K562 (cell line): Measurements from ENCODE around the gene TUBA1B. TPM values are rescaled to one million over a fixed set of nuclear protein-coding genes. Genes with fewer than 3 reads are reported as not detected.

Experiments
- ATAC-seq: fragments of 200-7000 bp; cut with Tn5 transposase; 3 replicates; pipeline ENCODE4 v1.9.1; 2020; ENCODE audit warnings: moderate library complexity
- BruUV-seq: library from RNA; stranded (reverse); fragments of 400-500 nt; replicated peaks from 2 replicates; lab custom pipeline; 2021; lab: Mats Ljungman, UMichigan
- CTCF ChIA-PET: fragments of 300-600 bp; formaldehyde crosslinking; extraction: SDS; loops from one replicate; lab custom pipeline; 2021; ENCODE audit warnings: low intra/inter-chr PET ratio; lab: Yijun Ruan, JAX
- POLR2A ChIA-PET: fragments of 300-600, 350-650 bp; sonication (Branson Sonifier 250); formaldehyde crosslinking; extraction: SDS; loops from one replicate; lab custom pipeline; 2021; ENCODE audit warnings: antibody characterized with exemption, inconsistent platforms; lab: Yijun Ruan, JAX
- DNase-seq, 4 experiments: peaks; one replicate each; pipeline versions ENCODE4 v3.0.0 to v3.0.0-alpha.2; 2011 to 2018; ENCODE audit warnings: low spot score in 3 of 4, mixed read lengths in 3 of 4; ENCODE audit errors: extremely low read depth in 1 of 4
- FAIRE-seq: peaks from 2 replicates; lab custom pipeline; 2011; peaks lifted over from hg19 to GRCh38; lab: Jason Lieb, UNC
- H2AFZ ChIP-seq: 2 replicates; pipeline ENCODE4 v1.6.0; 2011; ENCODE audit warnings: low read depth, low read length, control low read depth, inconsistent platforms
- H3K27ac ChIP-seq: fragments of 200-600 bp; 3 replicates; pipeline ENCODE4 v1.8.0; 2011; ENCODE audit warnings: low read depth, mild to moderate bottlenecking, control low read depth, inconsistent platforms, low read length, moderate library complexity, mixed read lengths; ENCODE audit errors: extremely low read depth
- H3K27me3 ChIP-seq, 2 experiments: fragments of 300-600 bp in 1 of 2; 2 replicates in 1 of 2; 3 replicates in 1 of 2; pipeline versions ENCODE4 v1.6.0 to v1.8.0; 2011; ENCODE audit warnings: inconsistent platforms in 2 of 2, low read length in 2 of 2, mild to moderate bottlenecking in 1 of 2, mixed read lengths in 1 of 2, moderate library complexity in 1 of 2; ENCODE audit not compliant: control insufficient read depth in 2 of 2, insufficient read depth in 2 of 2
- H3K36me3 ChIP-seq: fragments of 300-600 bp; 3 replicates; pipeline ENCODE4 v1.8.0; 2011; ENCODE audit warnings: mild to moderate bottlenecking, low read length, inconsistent platforms; ENCODE audit not compliant: control insufficient read depth, insufficient read depth
- H3K4me1 ChIP-seq, 2 experiments: fragments of 200-600 bp in 1 of 2; replicated peaks in 1 of 2; 2 replicates in 1 of 2; 3 replicates in 1 of 2; pipeline versions ENCODE4 v1.5.1 to v1.8.0; 2011; ENCODE audit warnings: inconsistent platforms in 2 of 2, low read length in 2 of 2, mild to moderate bottlenecking in 1 of 2, mixed read lengths in 1 of 2, moderate library complexity in 1 of 2; ENCODE audit not compliant: control insufficient read depth in 2 of 2, insufficient read depth in 2 of 2
- H3K4me2 ChIP-seq: 2 replicates; pipeline ENCODE4 v1.6.1; 2011; ENCODE audit warnings: low read length, control low read depth, inconsistent platforms, mixed read lengths; ENCODE audit not compliant: insufficient read depth
- H3K4me3 ChIP-seq: fragments of 200-600 bp; sonication (generic), shearing (Covaris generic); 2 replicates; pipeline ENCODE4 v1.5.1; 2016; ENCODE audit warnings: control low read depth, inconsistent platforms
- H3K79me2 ChIP-seq: fragments of 200-600 bp; 3 replicates; pipeline ENCODE4 v1.8.0; 2011; ENCODE audit warnings: low read length, inconsistent platforms; ENCODE audit not compliant: control insufficient read depth, insufficient read depth
- H3K9ac ChIP-seq, 2 experiments: 2 replicates each; pipeline versions ENCODE4 v1.6.0 to v1.6.1; 2011; ENCODE audit warnings: low read depth in 2 of 2, low read length in 2 of 2, control low read depth in 1 of 2, inconsistent platforms in 1 of 2, mild to moderate bottlenecking in 1 of 2, mixed read lengths in 1 of 2; ENCODE audit not compliant: insufficient read depth in 1 of 2
- H3K9me1 ChIP-seq: one replicate; pipeline ENCODE4 v1.6.0; 2011; ENCODE audit warnings: inconsistent platforms, mild to moderate bottlenecking, low read length, moderate library complexity; ENCODE audit not compliant: control insufficient read depth, insufficient read depth
- H3K9me3 ChIP-seq: replicated peaks from 2 replicates; pipeline ENCODE4 v1.5.1; 2011; ENCODE audit warnings: low read depth, low read length, inconsistent platforms; ENCODE audit not compliant: control insufficient read depth, insufficient read depth
- H4K20me1 ChIP-seq: replicated peaks from 2 replicates; pipeline ENCODE4 v1.6.1; 2011; ENCODE audit warnings: low read length, inconsistent platforms, mixed read lengths; ENCODE audit not compliant: control insufficient read depth, insufficient read depth
- ARID2 ChIP-seq: fragments of 450-650 bp; IDR thresholded peaks from 2 replicates; pipeline ENCODE4 v1.6.1; 2017; ENCODE audit warnings: antibody characterized with exemption, mild to moderate bottlenecking
- BACH1 ChIP-seq: fragments of 200-800 bp; sonication (Bioruptor generic); IDR thresholded peaks from 2 replicates; pipeline ENCODE4 v1.6.1; 2016; ENCODE audit warnings: missing genetic modification characterization, missing compliant biosample characterization
- CC2D1A ChIP-seq: fragments of 450-650 bp; IDR thresholded peaks from 2 replicates; pipeline ENCODE4 v1.6.1; 2017; ENCODE audit warnings: mild to moderate bottlenecking
- CHD1 ChIP-seq: fragments of 200-600 bp; sonication (generic); IDR thresholded peaks from one replicate; pipeline ENCODE4 v1.6.1; 2012; ENCODE audit warnings: mild to moderate bottlenecking, moderate library complexity, low read length, inconsistent platforms
- ERF ChIP-seq: fragments of 450-650 bp; formaldehyde crosslinking; IDR thresholded peaks from 2 replicates; pipeline ENCODE4 v1.4.0; 2020; ENCODE audit warnings: mild to moderate bottlenecking, mixed read lengths
- FOXA3 ChIP-seq, 2 experiments: fragments of 450-650 bp in 1 of 2; sonication (generic) in 1 of 2; formaldehyde crosslinking; IDR thresholded peaks in 1 of 2; conservative IDR thresholded peaks in 1 of 2; 2 replicates each; pipeline versions ENCODE4 v1.4.0 to v1.8.0; 2020 to 2022; ENCODE audit warnings: mild to moderate bottlenecking in 2 of 2, missing genetic modification reagents in 1 of 2
- GTF2E2 ChIP-seq: fragments of 200-800 bp; sonication (Bioruptor generic); IDR thresholded peaks from 2 replicates; pipeline ENCODE4 v1.6.1; 2016; ENCODE audit warnings: missing genetic modification characterization, missing compliant biosample characterization
- ILK ChIP-seq: fragments of 450-650 bp; IDR thresholded peaks from 2 replicates; pipeline ENCODE4 v1.6.1; 2016; ENCODE audit warnings: missing genetic modification characterization, low read depth, mild to moderate bottlenecking, missing compliant biosample characterization, moderate library complexity, borderline replicate concordance
- MECOM ChIP-seq: fragments of 250-450 bp; sonication (Bioruptor Pico); IDR thresholded peaks from 2 replicates; pipeline ENCODE4 v1.8.0; 2022; ENCODE audit warnings: inconsistent platforms
- NFIC ChIP-seq: fragments of 450-650 bp; IDR thresholded peaks from 2 replicates; pipeline ENCODE4 v1.6.1; 2017; ENCODE audit warnings: mild to moderate bottlenecking, inconsistent platforms
- POLR2A ChIP-seq: fragments of 450-650 bp; conservative IDR thresholded peaks from 2 replicates; pipeline ENCODE4 v1.6.1; 2016
- RBM34 ChIP-seq: fragments of 200-400 bp; formaldehyde crosslinking; IDR thresholded peaks from 2 replicates; pipeline ENCODE4 v1.6.1; 2018; ENCODE audit warnings: low read length, borderline replicate concordance; ENCODE audit not compliant: insufficient read depth
- WGBS: fragments of 100-300 bp; shearing (Covaris generic); methylation state at CpG from one replicate; pipeline ENCODE4 v1.1.6; 2016; ENCODE audit warnings: low coverage, mixed read lengths; ENCODE audit not compliant: insufficient coverage; ENCODE audit errors: missing lambda C conversion rate; 5-methylcytosine and 5-hydroxymethylcytosine counted together
- in situ Hi-C: fragments of 300-500 bp; cut with MboI; formaldehyde crosslinking; loops from 4 replicates; pipeline ENCODE4 v1.15.0; 2018; ENCODE audit warnings: inconsistent platforms, mixed read lengths
- intact Hi-C: fragments of 100-400 bp; cut with micrococcal nuclease; formaldehyde crosslinking; loops from 2 replicates; pipeline ENCODE4 v1.14.2; 2022
- polyA plus RNA-seq, 8 experiments: library from polyadenylated mRNA; depleted of rRNA in 4 of 8; stranded (reverse) in 5 of 8; unstranded in 3 of 8; fragments of >200 nt; fragmentation: Nextera tagmentation in 2 of 8; fragmentation: Illumina TruSeq in 1 of 8; extraction: Ambion mirVana in 2 of 8; extraction: Trizol in 1 of 8; gene quantifications; 2 replicates each; pipeline versions ENCODE4 v1.2.1 to v1.2.3, GENCODE V29; 2011 to 2014; ENCODE audit warnings: inconsistent platforms in 1 of 8, missing spikeins in 1 of 8
- total RNA-seq, 7 experiments: library from RNA; depleted of rRNA in 6 of 7; stranded (reverse); fragments of >200 nt in 6 of 7; fragmentation: Illumina TruSeq in 2 of 7; extraction: Trizol in 2 of 7; gene quantifications; 2 replicates each; pipeline versions ENCODE4 v1.2.1 to v1.2.3, GENCODE V29; 2011 to 2021; ENCODE audit warnings: low replicate concordance in 1 of 7
- TF ChIP-seq, protein P1 (sequence below): sonication (generic); formaldehyde crosslinking; IDR thresholded peaks from 2 replicates; pipeline ENCODE4 v1.8.1; 2023; ENCODE audit warnings: mild to moderate bottlenecking, missing genetic modification reagents
- TF ChIP-seq, protein P2 (sequence below): sonication (generic); formaldehyde crosslinking; IDR thresholded peaks from 2 replicates; pipeline ENCODE4 v1.8.0; 2022; ENCODE audit warnings: mild to moderate bottlenecking, missing genetic modification reagents

The TUBA1B gene
- total and polyA plus RNA-seq, 9 of the 15 experiments (the other 6 are each of a cell fraction or from before 2014, with no cell fraction given), result 2,189 to 4,624 (median 2,628) TPM

DNA sequence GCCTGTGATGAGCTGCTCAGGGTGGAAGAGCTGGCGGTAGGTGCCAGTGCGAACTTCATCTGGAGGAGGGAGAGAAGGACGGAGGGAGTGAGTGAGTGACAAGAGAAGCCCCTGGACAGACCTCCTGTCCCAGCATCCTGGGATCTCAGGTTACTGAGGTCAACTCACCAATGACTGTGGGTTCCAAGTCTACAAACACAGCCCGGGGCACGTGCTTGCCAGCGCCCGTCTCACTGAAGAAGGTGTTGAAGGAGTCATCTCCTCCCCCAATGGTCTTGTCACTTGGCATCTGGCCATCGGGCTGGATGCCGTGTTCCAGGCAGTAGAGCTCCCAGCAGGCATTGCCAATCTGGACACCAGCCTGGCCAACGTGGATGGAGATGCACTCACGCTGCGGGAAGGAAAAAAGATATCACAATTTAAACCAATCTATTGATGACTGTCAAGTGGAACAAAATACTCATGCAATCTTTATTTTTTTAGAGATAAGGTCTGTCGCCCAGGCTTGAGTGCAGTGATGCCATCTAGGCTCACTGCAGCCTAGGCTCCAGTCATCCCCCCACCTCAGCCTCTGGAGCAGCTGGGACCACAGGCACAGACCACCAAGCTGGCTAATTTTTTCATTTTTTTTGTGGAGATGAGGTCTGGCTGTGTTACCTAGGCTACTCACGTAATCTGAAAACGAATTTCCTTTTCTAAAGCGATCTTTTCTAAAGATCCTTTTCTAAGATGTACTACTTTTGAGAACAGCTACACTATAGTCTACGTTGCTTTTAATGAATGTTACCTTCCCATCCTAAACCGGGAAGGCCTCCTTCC lies 1.7 kb downstream of the TUBA1B start:
- in situ Hi-C loops, result no loop called here
- H2AFZ ChIP-seq, result no peak overlapping the region
- POLR2A ChIA-PET, result interaction anchor here (0.6 to 4.9 kb wide), 42 partner anchors 10 to 234 kb away, joined by 3 to 151 read pairs (median 12); partner anchors contain the start of genes DHH, KMT2D, LMBR1L and RHEBL1
- BruUV-seq, result no TSS peak
- H3K27me3 ChIP-seq, result no peaks in the 10 kb centered on the region
- H3K27ac ChIP-seq, result peak overlapping the region; percentile 96
- peaks cover 39% of the 10 kb centered on the region for H3K36me3 ChIP-seq
- CTCF ChIA-PET, result interaction anchor here (1.3 to 1.9 kb wide), 2 partner anchors 66 to 105 kb away, joined by 5 to 11 read pairs; no protein-coding TSS in a partner anchor
- TF ChIP-seq ILK (tag) (no peak), ERF (CRISPR knock-in tag) (no peak), CC2D1A (no peak), NFIC (peak; percentile 58), GTF2E2 (tag) (0 out of 2 replicates have a peak, but pooled peaks have one; percentile 3), BACH1 (tag) (peak; percentile 2; the same call in 1 of the 2 replicates), POLR2A (peak; percentile 14), CHD1 (peak; percentile 9), MECOM (CRISPR knock-in tag) (peak; percentile 25; the same call in 1 of the 2 replicates), FOXA3 (CRISPR knock-in tag; conservative IDR thresholded peaks at IDR 0.05 in 1 of 2, IDR thresholded peaks at IDR 0.05 in 1 of 2) (peak in 1 of 2 experiments; percentile 62; a peak in 1 of 4 replicates), RBM34 (no peak), ARID2 (no peak)
- TF ChIP-seq, protein P1, sequence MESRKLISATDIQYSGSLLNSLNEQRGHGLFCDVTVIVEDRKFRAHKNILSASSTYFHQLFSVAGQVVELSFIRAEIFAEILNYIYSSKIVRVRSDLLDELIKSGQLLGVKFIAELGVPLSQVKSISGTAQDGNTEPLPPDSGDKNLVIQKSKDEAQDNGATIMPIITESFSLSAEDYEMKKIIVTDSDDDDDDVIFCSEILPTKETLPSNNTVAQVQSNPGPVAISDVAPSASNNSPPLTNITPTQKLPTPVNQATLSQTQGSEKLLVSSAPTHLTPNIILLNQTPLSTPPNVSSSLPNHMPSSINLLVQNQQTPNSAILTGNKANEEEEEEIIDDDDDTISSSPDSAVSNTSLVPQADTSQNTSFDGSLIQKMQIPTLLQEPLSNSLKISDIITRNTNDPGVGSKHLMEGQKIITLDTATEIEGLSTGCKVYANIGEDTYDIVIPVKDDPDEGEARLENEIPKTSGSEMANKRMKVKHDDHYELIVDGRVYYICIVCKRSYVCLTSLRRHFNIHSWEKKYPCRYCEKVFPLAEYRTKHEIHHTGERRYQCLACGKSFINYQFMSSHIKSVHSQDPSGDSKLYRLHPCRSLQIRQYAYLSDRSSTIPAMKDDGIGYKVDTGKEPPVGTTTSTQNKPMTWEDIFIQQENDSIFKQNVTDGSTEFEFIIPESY (CRISPR knock-in tag), result 0 out of 2 replicates have a peak, but pooled peaks have one; percentile 0
- TF ChIP-seq, protein P2, sequence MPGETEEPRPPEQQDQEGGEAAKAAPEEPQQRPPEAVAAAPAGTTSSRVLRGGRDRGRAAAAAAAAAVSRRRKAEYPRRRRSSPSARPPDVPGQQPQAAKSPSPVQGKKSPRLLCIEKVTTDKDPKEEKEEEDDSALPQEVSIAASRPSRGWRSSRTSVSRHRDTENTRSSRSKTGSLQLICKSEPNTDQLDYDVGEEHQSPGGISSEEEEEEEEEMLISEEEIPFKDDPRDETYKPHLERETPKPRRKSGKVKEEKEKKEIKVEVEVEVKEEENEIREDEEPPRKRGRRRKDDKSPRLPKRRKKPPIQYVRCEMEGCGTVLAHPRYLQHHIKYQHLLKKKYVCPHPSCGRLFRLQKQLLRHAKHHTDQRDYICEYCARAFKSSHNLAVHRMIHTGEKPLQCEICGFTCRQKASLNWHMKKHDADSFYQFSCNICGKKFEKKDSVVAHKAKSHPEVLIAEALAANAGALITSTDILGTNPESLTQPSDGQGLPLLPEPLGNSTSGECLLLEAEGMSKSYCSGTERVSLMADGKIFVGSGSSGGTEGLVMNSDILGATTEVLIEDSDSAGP (CRISPR knock-in tag), result 0 out of 2 replicates have a peak, but pooled peaks have one; percentile 12
- H3K4me3 ChIP-seq, result peak overlapping the region; percentile 84
- H3K9me1 ChIP-seq, result peaks cover 4% of the 10 kb centered on the region
- H3K79me2 ChIP-seq, result peaks cover 51% of the 10 kb centered on the region
- FAIRE-seq (no peak), ATAC-seq (no peak), DNase-seq (no peak)
- peaks cover 13% of the 10 kb centered on the region for H4K20me1 ChIP-seq
- intact Hi-C loops, result loop anchor here (1.0 to 10.0 kb wide), 6 partner anchors 19 to 135 kb away; partner anchors contain the start of genes KMT2D, LMBR1L, TUBA1A and TUBA1C
- H3K4me2 ChIP-seq, result peak overlapping the region; percentile 94
- 37% methylated on average over 16 of the region's 18 CpGs for WGBS
- H3K9me3 ChIP-seq, result no peaks in the 10 kb centered on the region
- H3K9ac ChIP-seq, result peak overlapping the region; percentile 98 to 99
- peaks cover 17 to 27% of the 10 kb centered on the region in 2 experiments; a peak in 4 of 5 replicates for H3K4me1 ChIP-seq
